CD4-positive, alpha-beta T cell treated with Interleukin-6 at 100 ng/mL for 8 hours (primary cell): ENCODE results near the gene ELK4.

Experiments
- DNase-seq: peaks from one replicate; pipeline ENCODE4 v3.0.0-alpha.2; 2020; ENCODE audit warnings: mixed read lengths, low spot score

Gene ELK4

DNA sequence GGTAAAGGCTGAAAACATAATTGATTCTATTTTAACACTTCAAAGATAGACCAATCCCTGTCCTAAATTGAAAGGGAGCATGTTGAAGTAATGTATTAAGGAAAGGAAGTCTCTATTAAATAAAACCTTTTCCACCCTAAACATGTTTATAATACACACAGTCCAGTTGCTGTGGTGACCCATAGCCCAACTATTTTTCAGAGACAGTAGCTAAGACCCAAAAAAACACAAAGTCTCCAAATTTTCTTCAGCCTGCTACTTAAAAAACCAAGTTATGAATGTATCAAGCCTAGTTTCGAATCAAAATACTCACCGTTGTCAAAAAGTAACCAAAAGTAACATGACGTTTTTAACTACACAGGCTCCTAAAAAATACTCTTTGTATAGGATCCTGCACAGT is 1.6 kb downstream of the ELK4 start:
- no peak for DNase-seq

DNA sequence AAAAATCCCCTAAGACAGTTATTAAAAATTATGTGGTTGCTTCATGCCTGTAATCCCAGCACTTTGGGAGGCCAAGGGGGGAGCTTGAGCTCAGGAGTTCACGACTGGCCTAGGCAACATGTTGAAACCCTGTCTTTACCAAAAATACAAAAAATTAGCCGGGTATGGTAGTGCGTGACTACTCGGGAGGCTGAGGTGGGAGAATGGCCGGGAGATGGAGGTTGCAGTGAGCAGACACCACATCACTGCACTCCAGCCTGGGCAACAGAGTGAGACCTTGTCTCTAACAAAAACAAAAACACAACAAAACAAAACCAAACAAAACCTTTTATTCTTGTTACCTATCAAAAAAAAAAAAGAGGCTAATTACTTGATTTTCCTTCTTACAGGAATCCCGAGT is 2.1 kb downstream of the ELK4 start:
- DNase-seq = no peak

DNA sequence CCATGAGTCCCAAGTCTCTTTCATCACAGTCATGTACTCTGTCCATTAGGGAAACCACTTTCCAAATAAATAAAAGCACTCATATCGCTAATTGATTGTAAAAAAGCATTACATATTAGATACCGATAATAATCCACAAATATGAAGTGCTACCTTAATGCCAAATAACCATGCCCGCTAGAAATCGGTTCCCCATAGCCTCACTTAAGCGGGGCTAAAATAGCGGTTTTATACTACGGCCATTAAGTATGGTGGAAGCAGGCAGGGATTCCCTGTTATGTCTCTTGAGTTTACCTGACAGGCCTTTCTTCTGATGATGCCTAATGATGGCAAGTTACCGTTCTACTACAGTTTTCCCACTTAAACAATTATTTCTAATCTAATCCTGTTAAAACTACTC is 3.9 kb downstream of the ELK4 start:
- DNase-seq = no peak

DNA sequence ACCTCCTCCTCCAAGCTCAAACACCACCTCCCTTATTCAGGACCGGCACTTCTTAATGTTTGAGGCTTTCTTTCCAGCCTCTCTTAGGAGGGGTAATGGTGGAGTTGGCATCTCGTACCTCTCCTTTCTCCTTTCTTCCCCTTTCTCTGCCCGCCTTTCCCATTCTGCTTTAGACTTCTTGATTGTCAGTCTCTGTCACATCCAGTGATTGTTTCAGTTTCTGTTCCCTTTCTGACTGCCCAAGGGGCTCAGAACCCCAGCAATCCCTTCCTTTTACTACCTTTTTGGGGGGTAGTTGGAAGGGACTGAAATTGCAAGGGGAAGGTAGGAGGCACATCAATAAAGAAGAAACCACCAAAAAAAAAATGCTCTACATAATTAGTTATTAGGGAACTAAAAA is 5.6 kb downstream of the ELK4 start:
- DNase-seq = no peak

DNA sequence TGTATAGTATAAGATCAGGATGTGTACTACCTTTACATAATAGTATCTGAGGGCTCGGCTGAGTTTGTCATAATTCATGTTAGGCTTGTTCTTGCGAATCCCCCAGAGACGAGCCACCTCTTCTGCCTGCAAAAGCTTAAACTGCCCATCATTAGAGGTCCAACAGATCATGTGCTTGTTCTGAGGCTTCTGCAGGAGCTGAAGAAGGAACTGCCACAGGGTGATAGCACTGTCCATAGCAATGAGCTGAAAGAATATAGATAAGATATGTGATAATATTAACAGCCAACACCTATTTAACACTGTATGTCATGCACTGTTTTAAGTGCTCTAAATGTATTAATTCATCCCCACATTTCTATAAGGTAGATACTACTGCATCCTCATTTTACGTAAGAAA is 8.2 kb downstream of the ELK4 start:
- no peak for DNase-seq

DNA sequence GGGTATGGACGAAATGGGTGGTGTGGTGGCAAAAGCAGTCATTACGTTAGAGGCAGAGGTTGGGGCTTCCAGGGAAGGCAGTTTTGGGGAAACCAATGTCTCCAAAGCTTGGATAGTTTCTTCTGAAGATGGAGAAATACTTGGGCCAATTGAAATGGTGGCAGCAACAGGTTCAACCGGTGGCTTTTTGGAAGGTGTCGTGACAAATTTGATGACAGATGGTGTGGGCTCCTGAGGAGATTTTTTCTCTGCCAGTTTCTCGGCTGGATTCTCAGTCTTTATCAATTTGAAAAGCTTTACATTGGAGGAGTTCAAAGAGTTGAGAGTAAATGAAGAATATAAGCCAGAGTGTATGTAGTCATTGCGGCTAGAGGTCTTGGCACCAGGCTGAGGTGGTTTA is 11.5 kb downstream of the ELK4 start:
- DNase-seq = no peak

DNA sequence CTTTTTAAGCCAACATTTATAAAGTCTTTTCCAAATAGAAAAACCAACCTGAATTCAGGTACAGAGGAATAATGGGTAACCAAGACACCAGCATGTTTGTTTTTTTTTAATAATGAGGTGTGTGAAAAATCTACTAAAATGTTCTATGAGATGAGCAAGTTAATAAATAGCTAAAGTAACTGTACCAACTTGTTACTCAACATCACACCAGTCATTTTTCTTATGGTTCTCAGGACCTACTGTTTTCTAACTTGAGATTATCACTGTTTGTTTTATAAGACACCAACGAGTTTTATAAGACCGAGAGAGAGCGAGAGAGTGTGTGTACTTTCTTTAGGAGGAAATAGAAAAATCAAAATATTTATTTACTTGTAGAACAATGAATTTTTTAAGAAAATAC is 12.4 kb downstream of the ELK4 start:
- no peak for DNase-seq

DNA sequence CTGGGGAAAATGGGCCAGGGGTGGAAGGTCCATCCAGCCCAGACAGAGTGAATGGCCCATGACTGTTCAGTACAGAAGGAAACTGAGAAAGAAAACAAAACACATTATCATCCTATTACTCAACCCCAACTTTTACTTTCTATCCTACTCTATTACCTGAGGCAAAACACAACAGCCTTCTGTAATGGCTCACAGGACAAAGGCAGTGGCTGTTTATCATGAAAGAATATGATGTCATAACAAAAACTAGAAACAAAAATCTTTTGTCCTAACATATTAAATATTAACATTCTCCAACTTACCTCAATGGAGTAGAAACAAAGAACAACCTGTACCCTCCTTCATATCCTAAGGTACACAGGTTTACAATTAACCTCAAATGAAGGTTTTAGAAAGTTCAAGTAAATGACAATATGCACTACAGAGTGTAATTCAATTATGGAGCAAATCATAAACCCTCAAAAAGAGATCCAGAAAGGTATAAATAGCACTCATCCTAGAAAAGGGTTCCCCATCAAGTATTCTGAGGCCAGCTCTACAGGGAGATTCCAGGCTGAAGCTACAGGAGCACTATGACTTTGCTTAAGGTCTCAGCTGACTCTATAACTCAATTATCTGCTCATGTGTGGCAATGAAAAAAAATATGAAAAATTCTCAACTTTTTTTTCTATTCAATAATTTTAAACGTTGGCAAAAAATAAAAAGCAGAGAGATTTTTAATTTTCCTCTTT is 15.1 kb downstream of the ELK4 start:
- no peak for DNase-seq

DNA sequence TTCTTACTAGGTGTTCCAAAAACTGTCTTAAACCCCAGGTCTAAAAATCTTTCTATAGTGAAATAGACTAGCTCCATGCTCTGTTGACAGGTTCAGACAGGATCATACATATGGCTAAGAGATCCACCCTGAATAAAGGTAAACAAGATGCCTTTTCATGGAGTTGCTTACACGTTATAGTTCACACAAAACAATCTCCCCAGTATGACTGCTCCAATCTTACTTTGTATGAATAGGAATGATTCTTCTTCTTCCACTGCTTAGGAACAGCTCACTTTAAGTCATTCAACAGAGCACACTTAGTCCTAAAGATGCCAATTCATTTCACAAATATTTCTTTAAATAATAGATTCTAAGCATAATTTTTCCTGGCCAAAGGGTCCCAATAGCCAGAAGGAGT is 16.0 kb downstream of the ELK4 start:
- no peak for DNase-seq

DNA sequence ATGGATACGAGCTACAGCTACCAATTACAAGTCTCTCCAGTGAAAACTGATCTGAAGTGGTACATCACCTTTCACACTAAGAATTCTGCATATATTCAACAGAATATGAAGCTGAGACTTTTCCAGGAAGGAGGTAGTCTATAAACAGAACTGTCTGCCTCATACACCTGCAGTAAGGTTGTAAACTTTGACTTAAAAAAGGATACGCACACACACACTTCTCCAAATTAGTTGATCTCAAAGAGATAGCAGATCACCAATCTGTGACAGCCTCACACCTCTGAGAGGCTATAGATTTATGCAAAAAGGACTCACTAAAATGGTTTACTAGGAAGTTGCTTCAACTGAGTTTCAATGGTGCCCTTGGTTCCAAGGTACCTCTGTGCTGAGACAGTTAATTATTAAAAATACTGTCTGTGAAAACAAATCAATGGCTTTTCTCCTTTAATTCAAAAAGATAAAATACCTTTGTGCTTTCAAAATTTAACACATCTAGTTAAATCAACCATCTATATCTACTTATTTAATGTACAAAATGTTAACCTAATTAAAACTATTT is 17.9 kb downstream of the ELK4 start:
- no peak for DNase-seq

DNA sequence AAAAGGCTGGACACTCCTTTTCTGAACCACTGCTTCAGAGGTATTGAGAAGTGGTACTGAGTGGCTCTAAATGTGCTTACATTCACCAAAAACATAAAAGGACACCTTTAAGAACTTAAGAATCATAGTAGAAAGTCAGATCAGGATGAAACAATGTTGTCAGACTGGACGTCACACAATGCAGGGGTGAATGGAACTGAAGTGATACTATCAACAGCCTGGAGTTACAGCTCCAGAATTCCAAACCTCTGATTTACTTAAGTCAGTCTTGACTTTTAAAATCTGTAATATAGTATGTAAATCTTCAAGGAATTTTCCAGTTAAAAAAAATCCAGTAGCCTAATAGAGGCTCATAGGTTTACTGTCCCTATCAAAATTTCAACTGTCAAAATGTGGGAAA is 19.3 kb downstream of the ELK4 start:
- DNase-seq = no peak

DNA sequence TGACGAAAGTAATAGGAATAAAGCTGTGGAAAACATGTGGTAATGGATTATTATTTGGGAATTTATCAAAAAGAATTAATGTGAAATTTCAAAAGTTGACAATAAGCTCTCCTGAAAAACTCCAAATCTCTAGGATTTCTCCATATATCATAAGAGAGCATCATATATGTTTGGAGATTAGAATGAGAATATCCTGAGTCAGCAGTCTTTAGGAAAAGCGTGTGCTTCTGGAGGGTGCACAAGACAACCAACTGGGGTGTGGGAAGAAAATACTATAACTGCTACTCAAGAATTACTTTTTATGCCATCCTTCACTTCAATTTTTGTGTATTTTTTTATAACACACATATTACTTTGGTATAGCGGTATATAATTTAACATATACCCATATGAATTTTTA is 19.7 kb downstream of the ELK4 start:
- DNase-seq = no peak

DNA sequence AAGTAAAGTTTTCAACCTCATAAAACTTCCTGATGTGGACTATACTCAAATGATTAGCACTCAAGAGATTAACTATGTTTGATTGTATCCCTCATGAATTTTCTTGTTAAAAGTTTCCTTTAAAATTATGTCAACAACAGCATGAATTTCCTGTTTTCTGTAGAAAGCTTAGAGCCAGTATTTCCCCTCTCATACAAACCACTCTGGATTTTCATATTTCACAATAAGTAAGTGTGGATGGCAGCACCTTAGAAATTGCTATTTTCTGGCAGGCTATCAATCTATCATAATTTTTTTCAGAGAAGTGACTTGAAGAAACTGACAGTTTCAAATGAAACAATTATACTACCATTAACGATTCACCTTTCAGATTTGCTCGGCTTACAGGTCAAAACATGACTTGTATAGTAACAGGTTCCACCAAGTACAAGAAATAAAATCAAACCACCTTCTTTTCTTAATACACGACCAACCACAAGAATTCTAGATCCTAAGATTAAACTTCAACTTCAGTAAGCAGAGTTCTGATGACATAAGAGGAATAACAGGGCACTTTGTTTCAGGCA is 20.8 kb downstream of the ELK4 start:
- no peak for DNase-seq

DNA sequence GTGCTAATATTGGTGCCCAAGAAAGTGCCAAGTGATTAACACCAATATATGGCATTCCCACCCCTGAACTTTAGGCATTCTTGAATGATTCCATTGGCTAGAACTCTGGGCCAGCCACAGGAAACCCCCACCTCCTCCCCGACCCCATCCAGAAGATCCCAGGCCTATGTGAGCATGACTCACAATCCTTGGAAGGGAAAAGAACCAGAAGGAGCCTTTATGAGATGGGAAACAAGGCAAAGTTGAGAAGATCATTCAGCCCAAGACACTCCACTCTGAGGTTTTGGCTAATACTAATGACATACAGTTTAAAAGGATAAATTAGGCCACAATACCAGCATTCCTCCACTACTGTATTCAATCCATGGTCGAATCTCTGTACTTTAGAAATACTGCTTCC is 21.8 kb downstream of the ELK4 start:
- DNase-seq = no peak

DNA sequence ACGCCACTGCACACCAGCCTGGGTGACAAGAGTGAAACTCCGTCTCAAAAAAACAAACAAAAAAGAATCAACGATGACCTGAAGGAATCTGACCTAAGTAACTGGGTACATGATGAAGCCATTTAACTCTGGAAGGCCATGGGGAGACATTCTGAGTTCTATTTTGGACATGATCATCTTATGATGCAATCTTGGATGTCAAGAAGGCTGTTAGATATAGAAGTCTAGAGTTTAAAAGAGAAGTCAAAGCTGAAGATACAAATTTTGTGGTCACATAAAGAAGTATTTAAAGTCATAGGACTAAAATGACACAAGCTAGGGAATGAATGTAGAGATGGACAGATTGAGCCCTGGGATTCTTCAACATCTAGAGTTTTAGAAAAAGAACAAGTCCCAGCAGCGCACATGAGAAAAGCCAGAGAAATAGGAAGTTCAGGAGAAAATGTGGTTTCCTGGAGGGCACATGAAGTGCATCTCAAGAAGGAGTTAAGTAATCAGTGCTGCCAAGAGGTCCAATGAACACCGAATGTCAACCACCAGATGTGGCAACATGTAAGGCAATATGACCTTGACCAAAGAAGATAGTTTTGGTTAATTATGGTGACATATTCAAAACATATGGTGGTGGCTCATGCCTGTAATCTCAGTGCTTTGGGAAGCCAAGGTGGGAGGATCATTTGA is 26.8 kb downstream of the ELK4 start:
- DNase-seq = no peak

DNA sequence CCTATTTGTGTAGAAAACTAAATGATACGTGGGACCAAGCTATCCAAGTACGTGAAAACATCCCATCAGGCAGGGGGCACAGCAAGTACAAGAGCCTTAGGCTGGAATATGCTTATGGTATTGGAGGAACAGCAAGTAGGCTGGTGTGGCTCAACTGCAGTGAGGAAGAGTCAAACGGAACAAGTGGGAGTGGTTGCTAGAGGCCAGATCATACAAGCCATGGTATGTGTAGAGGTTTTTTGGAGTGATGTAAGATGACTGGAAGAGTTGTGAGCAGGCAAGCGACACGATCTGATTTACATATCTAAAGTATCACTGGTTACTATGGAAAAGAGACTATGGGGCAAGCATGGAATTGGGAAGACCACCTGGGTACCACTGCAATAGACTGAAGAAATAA is 27.8 kb downstream of the ELK4 start:
- no peak for DNase-seq

DNA sequence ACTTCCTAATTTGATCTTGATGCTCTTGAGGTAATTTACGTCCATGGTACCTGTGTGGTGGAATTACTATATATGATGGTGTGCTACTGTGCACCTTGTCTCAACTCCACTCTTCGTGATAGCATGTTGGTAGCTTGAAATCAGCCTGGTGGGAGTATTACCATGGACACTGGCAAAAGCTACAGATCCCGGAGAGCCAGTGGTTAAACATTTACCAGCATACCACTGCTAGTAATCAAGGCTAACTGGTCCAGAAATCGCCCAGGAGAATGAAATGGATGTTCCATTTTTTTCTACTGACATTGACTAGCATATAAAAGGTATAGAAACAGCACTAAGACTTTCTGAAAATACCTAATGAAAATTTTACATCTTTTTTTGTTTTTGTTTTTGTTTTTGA is 30.6 kb downstream of the ELK4 start:
- DNase-seq = no peak

DNA sequence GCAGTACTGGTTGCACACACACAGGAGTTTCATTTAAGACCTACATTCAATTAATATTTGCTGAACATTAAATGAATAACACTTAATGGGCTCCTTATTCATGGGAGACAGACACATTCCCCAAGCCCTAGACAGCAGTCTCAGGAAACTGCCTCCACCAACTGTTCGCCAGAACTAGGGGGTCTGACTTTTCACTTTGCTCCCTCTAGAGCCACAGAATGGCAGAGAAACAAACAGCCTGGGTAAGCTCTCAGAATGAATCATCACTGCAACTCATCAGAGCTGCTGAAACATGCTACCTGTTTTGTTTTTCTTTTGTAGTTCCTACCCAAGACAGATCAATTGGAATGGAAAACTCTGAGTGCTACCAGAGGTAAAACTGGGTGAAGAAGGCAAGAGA is 31.7 kb downstream of the ELK4 start:
- DNase-seq = no peak

DNA sequence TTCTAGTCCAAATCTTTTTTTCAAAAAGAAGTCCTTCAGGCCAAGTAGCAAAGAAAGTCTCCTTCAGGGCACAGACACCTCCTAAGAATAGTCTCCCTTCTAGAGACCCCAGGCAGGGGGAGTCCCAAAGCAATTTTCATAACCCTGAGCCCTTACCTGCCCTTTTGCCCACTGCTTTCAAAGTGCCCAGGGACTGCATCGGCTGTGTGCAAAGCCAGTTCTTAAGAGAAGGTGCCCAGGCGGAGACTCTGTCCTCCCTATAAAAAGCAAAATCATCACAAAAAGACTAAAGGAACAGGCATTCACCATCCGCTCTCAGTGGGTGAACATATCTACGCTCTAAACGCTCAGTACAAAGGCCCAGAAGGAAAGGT is 32.2 kb downstream of the ELK4 start:
- DNase-seq = no peak

DNA sequence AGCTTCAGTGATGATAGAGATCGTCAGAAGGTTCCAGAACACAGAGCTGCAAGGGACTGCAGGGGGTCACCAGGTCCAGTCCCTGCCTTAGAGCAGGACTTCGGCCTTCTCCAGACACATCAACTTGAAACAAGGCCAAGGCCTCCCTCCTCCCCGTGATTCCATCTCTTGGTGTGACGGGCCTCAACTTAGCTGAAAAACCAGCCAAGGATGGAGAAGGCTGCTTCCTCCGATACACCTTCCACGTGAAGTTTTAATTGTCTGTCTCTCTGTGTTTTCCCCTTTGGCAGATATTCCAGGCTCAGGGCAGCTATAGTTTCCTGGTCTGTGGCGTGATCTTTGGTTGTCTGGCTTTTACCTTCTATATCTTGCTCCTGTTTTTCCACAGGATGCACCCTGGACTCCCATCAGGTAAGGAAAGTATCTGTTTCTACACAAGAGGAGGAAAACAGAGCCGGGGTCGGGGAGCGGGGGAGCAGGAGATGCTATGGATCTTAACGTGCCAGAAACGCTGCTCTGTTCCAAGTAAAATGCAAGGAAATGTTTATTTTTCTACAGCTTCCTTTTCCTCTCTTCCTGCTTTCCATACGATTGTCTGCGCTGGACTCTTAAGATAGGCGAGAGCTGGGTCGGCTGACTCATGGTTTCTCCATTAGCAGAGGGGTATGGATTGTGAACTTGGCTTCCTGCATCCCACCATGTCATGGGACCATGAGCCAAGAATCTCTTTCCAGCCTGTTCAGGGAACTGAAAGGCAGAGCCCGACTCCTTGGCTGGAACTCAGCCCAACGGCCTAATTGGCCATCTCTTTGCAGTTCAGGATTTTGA is 32.8 kb downstream of the ELK4 start:
- DNase-seq = no peak

DNA sequence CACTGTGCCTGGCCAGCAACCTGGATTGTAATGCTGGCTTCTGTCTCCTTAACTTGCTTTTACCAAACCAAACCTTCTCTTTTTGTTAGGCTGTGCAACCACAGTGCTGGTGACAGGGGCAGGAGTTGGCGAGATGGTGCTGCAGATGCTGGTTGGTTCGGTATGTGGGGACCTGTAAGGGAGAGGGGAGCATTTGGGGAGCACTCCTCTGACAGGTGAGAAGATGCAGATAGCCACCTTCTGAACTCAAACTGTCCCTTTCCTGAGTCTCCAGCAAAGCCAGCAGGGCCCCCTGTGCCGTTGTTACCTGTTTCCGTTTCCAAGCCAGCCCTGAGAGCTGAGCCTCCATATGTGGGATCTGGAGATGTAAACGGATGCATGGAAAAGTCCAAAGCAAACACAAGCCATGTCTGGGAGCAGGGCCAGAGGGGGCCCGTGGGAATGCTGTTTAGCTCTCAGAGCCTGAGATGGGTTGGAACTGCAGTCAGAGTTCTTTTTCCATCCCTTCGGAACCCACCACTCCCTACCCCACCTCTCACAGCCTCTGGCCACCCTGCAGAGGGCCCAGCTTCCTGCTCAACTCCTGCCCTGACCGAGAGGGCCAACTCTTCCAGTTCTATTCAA is 34.0 kb downstream of the ELK4 start:
- no peak for DNase-seq

DNA sequence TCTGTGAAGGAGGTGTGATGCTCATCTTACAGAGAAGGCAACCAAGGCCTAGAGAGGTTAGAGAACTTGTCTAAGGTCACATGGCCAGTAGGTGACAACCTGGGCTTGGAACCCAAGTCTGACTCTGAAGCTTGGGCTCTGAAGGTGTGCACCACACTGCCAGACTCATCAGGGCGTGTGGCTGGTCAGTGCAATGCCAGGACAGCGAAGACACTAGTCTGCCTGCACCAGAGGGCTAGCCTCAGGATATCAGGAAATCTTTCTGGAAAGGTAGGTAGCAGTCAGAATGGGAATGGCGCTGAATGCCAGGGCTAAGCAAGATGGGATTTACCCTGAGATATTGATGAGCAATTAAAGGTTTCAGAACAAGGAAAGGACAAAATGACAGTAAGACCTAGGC is 34.9 kb downstream of the ELK4 start:
- DNase-seq = no peak
